AG09319 (cell line): ENCODE results near the gene CPNE5.

Source experiments
- DNase-seq: peaks from one replicate; pipeline ENCODE4 v3.0.0-alpha.2; 2010; ENCODE audit warnings: low read depth; ENCODE audit errors: extremely low read depth
- CTCF ChIP-seq: IDR thresholded peaks from 2 replicates; pipeline ENCODE4 v1.5.1; 2011; ENCODE audit warnings: low read depth, mild to moderate bottlenecking, inconsistent platforms, low read length, moderate library complexity

Gene CPNE5

GRCh38 chr6:36753671-36754405, 85.4 kb downstream of the CPNE5 start:
- DNase-seq: no peak
- no peak for TF ChIP-seq CTCF

DNA sequence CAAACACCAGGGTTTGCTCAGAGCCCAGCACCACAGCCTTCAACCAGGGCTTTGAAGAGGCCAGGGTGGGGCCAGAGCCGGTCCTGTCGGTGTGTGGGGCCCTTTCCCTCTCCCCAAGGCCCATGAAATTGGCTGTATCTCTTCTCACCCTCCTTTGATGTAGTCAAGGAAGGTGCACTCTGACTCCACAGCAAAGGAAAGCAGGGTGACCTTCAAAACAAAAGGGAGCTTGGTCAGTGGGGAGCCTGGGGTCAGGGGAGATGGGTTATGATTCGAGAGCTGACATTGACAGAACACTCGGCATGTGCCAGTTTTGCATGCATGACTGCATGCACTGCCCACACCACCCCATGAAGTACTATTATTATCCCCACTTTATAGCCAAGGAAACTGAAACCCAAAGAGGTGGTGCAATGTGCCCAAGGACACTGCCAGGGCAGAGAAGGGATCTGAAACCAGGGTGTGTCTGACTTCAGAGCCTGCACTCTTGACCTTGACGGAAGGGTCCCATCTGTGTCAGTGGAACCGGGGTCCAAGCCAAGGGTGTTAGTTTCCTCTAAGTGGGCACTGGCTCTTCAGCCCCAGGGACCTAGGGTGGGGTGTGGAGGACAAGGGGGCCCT, 86.2 kb downstream of the CPNE5 start:
- no peak for TF ChIP-seq CTCF
- no peak for DNase-seq

DNA sequence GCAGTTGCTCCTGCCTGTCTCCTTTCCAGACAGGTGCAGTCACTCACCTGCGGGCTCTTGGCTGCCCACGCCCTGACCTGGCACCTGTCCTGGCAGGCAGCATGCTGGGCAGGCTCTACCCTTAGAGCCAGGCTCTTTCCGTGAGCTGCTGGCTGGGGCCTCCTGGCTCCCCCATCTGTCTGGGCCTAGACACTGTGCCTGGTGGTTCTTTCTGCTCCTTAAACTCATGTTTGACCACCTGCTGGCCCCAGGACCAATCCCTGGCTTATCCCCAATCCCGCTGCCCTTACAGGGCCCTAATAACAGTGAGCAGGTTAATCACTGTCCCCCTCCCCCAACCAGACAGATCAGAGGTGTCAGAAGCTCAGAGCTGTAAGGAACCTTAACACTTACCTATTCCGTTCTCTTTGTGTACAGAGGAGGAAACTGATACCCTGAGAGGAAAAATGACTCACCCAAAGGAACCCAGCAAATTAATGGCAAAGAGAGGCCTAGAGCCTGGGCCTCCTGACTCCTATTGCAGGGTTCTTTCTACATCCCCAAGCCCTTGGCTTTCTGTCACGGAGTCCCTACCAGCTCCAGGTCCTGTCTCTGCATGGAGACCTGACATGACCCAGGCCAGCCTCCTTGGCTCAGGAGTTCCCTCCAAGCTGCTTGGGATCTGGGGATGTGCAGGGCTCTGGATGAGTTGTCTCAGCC, 86.9 kb downstream of the CPNE5 start:
- no peak for TF ChIP-seq CTCF
- DNase-seq: no peak

DNA sequence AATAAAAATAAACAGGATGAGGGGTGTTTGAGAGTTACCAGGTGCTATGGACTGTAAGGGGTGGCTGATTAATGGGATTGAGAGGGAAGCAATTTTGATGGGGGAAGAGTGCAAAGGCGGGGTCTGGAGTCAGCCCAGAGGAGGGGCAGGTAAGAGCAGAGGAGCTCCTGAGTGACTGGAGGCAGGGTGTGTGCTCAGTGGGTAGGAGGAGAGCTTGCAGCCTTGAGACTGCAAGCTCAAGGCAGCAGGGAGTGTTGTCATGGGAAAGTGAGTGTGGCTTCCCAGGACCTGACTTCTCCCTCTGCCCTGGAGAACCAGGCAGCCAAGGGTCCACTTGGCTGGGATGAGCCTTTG, 87.4 kb downstream of the CPNE5 start:
- TF ChIP-seq CTCF: no peak

DNA sequence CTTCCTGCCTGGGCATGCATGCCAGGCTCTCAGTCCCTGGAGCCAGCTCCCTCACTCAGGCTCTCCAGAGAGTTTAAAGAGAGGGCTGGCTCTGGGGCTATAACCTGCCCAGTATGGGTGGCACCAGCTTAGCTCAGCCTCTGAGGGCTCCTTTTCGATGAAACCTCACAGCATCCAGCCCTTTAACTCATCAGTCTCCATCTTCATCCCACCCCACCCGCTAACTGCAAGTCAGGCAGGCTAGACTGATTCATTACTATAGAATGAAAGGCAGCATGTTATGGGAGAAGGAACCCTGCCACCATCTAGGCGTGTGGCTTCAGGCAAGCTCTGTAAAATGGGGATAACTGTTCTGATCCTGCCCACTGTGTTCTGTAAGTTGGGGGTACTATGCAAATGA, 88.2 kb downstream of the CPNE5 start:
- TF ChIP-seq CTCF: no peak
- DNase-seq: no peak

More for the DNA sequence above, 87.4 kb downstream of the CPNE5 start:
- no peak for DNase-seq

DNA sequence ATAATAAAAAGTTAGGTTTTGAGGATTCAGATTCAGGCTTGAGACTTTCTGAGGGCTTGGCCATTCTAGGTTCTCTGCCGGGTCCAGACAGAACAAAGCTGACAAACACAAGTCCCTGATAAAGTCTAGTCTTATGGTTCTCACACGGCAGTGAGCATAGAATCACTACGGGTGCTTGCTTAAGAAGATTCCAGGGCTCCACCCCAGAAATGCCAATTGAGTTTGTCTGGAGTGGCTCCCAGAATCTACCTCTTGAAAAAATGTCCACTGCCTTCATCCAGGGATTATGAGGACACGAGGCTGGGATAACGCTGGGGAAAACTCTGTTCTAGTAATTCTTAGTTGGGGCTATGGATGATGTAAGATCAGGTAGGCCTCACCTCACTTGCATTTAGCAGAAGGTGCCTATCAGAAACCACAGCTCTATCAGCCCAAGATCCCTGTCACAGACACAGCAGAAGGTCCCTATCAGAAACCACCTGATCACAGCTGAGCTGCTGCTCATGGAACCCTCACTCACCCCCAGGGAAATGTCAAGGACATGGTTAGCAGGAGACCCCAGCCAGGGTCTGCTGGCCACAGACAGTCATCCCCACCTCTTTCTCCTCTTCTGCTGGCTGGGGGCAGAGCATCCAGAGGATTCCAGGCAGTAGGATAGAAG, 89.3 kb downstream of the CPNE5 start:
- no peak for DNase-seq

More for the DNA sequence above, 89.3 kb downstream of the CPNE5 start:
- TF ChIP-seq CTCF: no peak
